Activated CD4-positive, alpha-beta memory T cell treated with anti-CD3 and anti-CD28 coated beads, Interleukin-2, amount 10 ng/mL, durations not matched to agents 7 days and 5 days (primary cell): Measurements from ENCODE around the gene SSRP1. TPM values are rescaled to one million over a fixed set of nuclear protein-coding genes. Genes with fewer than 3 reads are reported as not detected.

Experiments used
- CTCF ChIA-PET: fragments of 350-600 bp; sonication (Branson Sonifier 250); formaldehyde crosslinking; loops from one replicate; lab custom pipeline; 2021; ENCODE audit warnings: antibody characterized with exemption, inconsistent platforms; lab: Charles Lee
- POLR2A ChIA-PET: fragments of 350-600 bp; sonication (Branson Sonifier 250); formaldehyde crosslinking; loops from one replicate; lab custom pipeline; 2021; ENCODE audit warnings: antibody characterized with exemption; lab: Charles Lee
- DNase-seq: peaks from one replicate; pipeline ENCODE4 v3.0.0-alpha.2; 2020
- H3K27ac Mint-ChIP-seq: one replicate; pipeline ENCODE4 v1.8.0; 2021; ENCODE audit warnings: mild to moderate bottlenecking, mixed read lengths
- H3K27me3 Mint-ChIP-seq: one replicate; pipeline ENCODE4 v1.8.0; 2021; ENCODE audit warnings: mixed read lengths
- H3K36me3 Mint-ChIP-seq: one replicate; pipeline ENCODE4 v1.8.0; 2021; ENCODE audit warnings: low read depth, mixed read lengths
- H3K4me1 Mint-ChIP-seq: one replicate; pipeline ENCODE4 v1.8.0; 2021; ENCODE audit warnings: mixed read lengths
- H3K4me3 Mint-ChIP-seq: one replicate; pipeline ENCODE4 v1.8.0; 2021; ENCODE audit warnings: mild to moderate bottlenecking, mixed read lengths
- H3K9me3 Mint-ChIP-seq: one replicate; pipeline ENCODE4 v1.8.0; 2021; ENCODE audit warnings: mixed read lengths
- total RNA-seq, 2 experiments: library from RNA; stranded (reverse); gene quantifications; one replicate each; pipeline ENCODE4 v1.2.3, GENCODE V29; 2021

The SSRP1 gene
- total RNA-seq, 2 experiments from 2014 or later: 135 to 137 TPM

DNA sequence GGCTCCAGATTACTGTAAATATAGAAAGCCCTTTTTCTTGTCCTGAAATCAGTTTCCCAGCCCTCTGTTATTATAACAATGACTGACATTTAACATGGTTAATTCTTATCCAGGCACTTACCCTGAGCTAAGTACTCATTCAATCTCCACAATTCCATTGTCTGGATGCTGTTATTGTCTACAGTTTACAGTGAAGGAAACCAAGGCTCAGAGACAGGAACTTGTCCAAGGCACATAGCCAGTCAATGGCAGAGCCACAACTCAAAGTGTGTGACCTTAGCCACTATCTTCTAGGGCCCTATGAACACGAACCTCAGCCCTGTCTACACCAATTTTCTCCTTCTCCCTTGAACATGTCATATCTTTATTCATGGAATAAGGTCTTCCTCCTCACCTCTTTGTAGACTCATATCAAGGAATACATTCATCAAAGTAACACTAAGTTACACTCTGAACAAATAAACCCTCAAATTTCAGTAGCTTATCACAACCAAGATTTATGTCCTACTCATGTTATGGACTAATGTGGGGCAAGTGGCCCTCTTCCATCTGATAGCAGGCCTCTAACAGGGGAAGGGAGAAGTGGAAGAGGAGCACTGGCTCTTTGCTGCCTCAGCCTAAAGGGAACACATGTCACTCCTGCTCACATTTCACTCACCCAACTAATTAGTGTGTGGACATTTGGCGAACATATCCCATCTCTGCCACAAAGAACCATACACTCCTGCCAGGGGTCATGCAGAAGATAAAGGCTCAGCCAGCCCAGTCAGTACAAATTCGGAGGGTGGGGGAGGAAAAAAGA, 59.3 kb downstream of the SSRP1 start:
- no peaks in the 10 kb centered on the region for H3K9me3 Mint-ChIP-seq
- H3K27ac Mint-ChIP-seq: no peak overlapping the region
- peaks cover 2% of the 10 kb centered on the region for H3K4me1 Mint-ChIP-seq
- peaks cover 31% of the 10 kb centered on the region for H3K27me3 Mint-ChIP-seq
- no peak for DNase-seq
- POLR2A ChIA-PET: no interaction called here
- no peaks in the 10 kb centered on the region for H3K36me3 Mint-ChIP-seq
- CTCF ChIA-PET: no interaction called here
- H3K4me3 Mint-ChIP-seq: no peak overlapping the region

Other genes starting within 250 kb of the SSRP1 start
- not detected for gene LRRC55, start 153.9 kb downstream of the SSRP1 start, total RNA-seq
- gene APLNR, start 98.6 kb downstream of the SSRP1 start, total RNA-seq: not detected
- 10 to 100 TPM in 1 of 2 experiments, 1 to 10 TPM in 1; 9.9 to 10.7 TPM for gene TNKS1BP1, start 10.9 kb downstream of the SSRP1 start, total RNA-seq
- gene P2RX3, start 2.5 kb upstream of the SSRP1 start, total RNA-seq: not detected
- not detected for gene PRG3, start 45.3 kb upstream of the SSRP1 start, total RNA-seq
- under 1 TPM; 0.33 to 0.68 TPM for gene PRG2, start 54.8 kb upstream of the SSRP1 start, total RNA-seq
- gene SLC43A3, start 91.2 kb upstream of the SSRP1 start, total RNA-seq: 100 to 1,000 TPM in 1 of 2 experiments, 10 to 100 TPM in 1; 94.5 to 101 TPM
- under 1 TPM; 0.35 to 0.50 TPM for gene RTN4RL2, start 124.6 kb upstream of the SSRP1 start, total RNA-seq
- 10 to 100 TPM; 29.9 to 31.7 TPM for gene SLC43A1, start 179.8 kb upstream of the SSRP1 start, total RNA-seq
- 10 to 100 TPM; 82.4 to 86.1 TPM for gene TIMM10, start 194.9 kb upstream of the SSRP1 start, total RNA-seq
- gene SMTNL1, start 201.7 kb upstream of the SSRP1 start, total RNA-seq: not detected
- gene UBE2L6, start 231.8 kb upstream of the SSRP1 start, total RNA-seq: 100 to 1,000 TPM; 281 to 285 TPM